GM12878 (cell line): Measurements from ENCODE around the gene TRMT13. TPM values are rescaled to one million over a fixed set of nuclear protein-coding genes. Genes with fewer than 3 reads are reported as not detected.

Experiments used
- ATAC-seq: fragments of 200-7000 bp; cut with Tn5 transposase; 3 replicates; pipeline ENCODE4 v1.9.1; 2020; ENCODE audit warnings: mild to moderate bottlenecking, moderate library complexity
- BruUV-seq: library from RNA; stranded (reverse); fragments of 400-500 nt; replicated peaks from 2 replicates; lab custom pipeline; 2021; lab: Mats Ljungman, UMichigan
- CTCF ChIA-PET: fragments of 300-600 bp; sonication (Branson Sonifier 250); formaldehyde crosslinking; extraction: SDS; loops from one replicate; lab custom pipeline; 2021; ENCODE audit warnings: inconsistent platforms; lab: Yijun Ruan, JAX
- POLR2A ChIA-PET: fragments of 350-600 bp; formaldehyde crosslinking; extraction: SDS; loops from one replicate; lab custom pipeline; 2021; ENCODE audit warnings: inconsistent platforms; lab: Charles Lee
- RAD21 ChIA-PET: fragments of 300-600 bp; sonication (Branson Sonifier 250); formaldehyde crosslinking; loops from one replicate; lab custom pipeline; 2023; ENCODE audit warnings: antibody characterized with exemption; ENCODE audit not compliant: unreplicated experiment; lab: Charles Lee
- SMC1A ChIA-PET: fragments of 300-600 bp; sonication (Branson Sonifier 250); formaldehyde crosslinking; loops from one replicate; lab custom pipeline; 2023; ENCODE audit not compliant: unreplicated experiment, uncharacterized antibody; lab: Charles Lee
- DNase-seq: peaks from one replicate; pipeline ENCODE4 v3.0.0-alpha.2; 2011; ENCODE audit warnings: low read depth, low spot score
- FAIRE-seq: peaks from 3 replicates; lab custom pipeline; 2011; peaks lifted over from hg19 to GRCh38; lab: Jason Lieb, UNC
- H2AFZ ChIP-seq: 2 replicates; pipeline ENCODE4 v1.6.0; 2011; ENCODE audit warnings: low read depth, low read length, control low read depth; ENCODE audit not compliant: control insufficient read depth
- H3K27ac ChIP-seq: 2 replicates; pipeline ENCODE4 v1.5.1; 2011; ENCODE audit warnings: control low read depth; ENCODE audit not compliant: control insufficient read depth, insufficient read depth
- H3K27me3 ChIP-seq, 2 experiments: replicated peaks in 1 of 2; 2 replicates each; pipeline versions ENCODE4 v1.6.0 to v1.6.1; 2011; ENCODE audit warnings: low read length in 1 of 2; ENCODE audit not compliant: control insufficient read depth in 2 of 2, insufficient read depth in 2 of 2
- H3K36me3 ChIP-seq, 2 experiments: 2 replicates each; pipeline ENCODE4 v1.5.1; 2011; ENCODE audit warnings: low read length in 1 of 2; ENCODE audit not compliant: control insufficient read depth in 2 of 2, insufficient read depth in 2 of 2
- H3K4me1 ChIP-seq: 2 replicates; pipeline ENCODE4 v1.6.1; 2011; ENCODE audit warnings: mild to moderate bottlenecking, low read length, moderate library complexity, mixed read lengths; ENCODE audit not compliant: control insufficient read depth, insufficient read depth
- H3K4me2 ChIP-seq: 2 replicates; pipeline ENCODE4 v1.6.0; 2011; ENCODE audit warnings: control low read depth; ENCODE audit not compliant: control insufficient read depth, insufficient read depth
- H3K4me3 ChIP-seq: fragments of 200-600 bp; sonication (generic); 2 replicates; pipeline ENCODE4 v1.5.1; 2016
- H3K79me2 ChIP-seq: 2 replicates; pipeline ENCODE4 v1.6.0; 2011; ENCODE audit warnings: low read length; ENCODE audit not compliant: control insufficient read depth, insufficient read depth
- H3K9ac ChIP-seq: 2 replicates; pipeline ENCODE4 v1.8.0; 2011; ENCODE audit warnings: low read length, control low read depth, mixed read lengths; ENCODE audit not compliant: control insufficient read depth, insufficient read depth
- H3K9me3 ChIP-seq: replicated peaks from 3 replicates; pipeline ENCODE4 v1.5.1; 2011; ENCODE audit warnings: mild to moderate bottlenecking, low read length; ENCODE audit not compliant: control insufficient read depth, insufficient read depth
- H4K20me1 ChIP-seq: 2 replicates; pipeline ENCODE4 v1.6.0; 2011; ENCODE audit not compliant: control insufficient read depth, insufficient read depth
- BHLHE40 ChIP-seq, 2 experiments: fragments of 450-650 bp in 1 of 2; IDR thresholded peaks; 2 replicates each; pipeline ENCODE4 v1.6.1; 2011 to 2017; ENCODE audit warnings: low read depth in 2 of 2, borderline replicate concordance in 1 of 2, improper control_type of control experiment in 1 of 2, low read length in 1 of 2, mild to moderate bottlenecking in 1 of 2
- CHD2 ChIP-seq: IDR thresholded peaks from 2 replicates; pipeline ENCODE4 v1.6.1; 2011; ENCODE audit warnings: low read depth, low read length, improper control_type of control experiment, borderline replicate concordance
- FOXM1 ChIP-seq: IDR thresholded peaks from 2 replicates; pipeline ENCODE4 v1.6.1; 2012; ENCODE audit warnings: low read depth, mild to moderate bottlenecking, inconsistent platforms, low read length, moderate library complexity
- JUND ChIP-seq: IDR thresholded peaks from 2 replicates; pipeline ENCODE4 v1.6.1; 2012; ENCODE audit warnings: low read depth, mild to moderate bottlenecking, low read length, improper control_type of control experiment, moderate library complexity
- KLF5 ChIP-seq: fragments of 450-650 bp; IDR thresholded peaks from 2 replicates; pipeline ENCODE4 v1.6.1; 2014; ENCODE audit warnings: mild to moderate bottlenecking; ENCODE audit not compliant: partially characterized antibody
- MYC ChIP-seq: IDR thresholded peaks from 2 replicates; pipeline ENCODE4 v1.6.1; 2011; ENCODE audit warnings: mild to moderate bottlenecking, low read length, moderate library complexity, inconsistent platforms; ENCODE audit not compliant: insufficient read depth, insufficient replicate concordance, insufficient read length, severe bottlenecking
- PRDM15 ChIP-seq: fragments of 450-650 bp; formaldehyde crosslinking; IDR thresholded peaks from 2 replicates; pipeline ENCODE4 v1.4.0; 2020; ENCODE audit warnings: mild to moderate bottlenecking, moderate library complexity
- RBBP5 ChIP-seq: fragments of 200-600 bp; sonication (generic); conservative IDR thresholded peaks from 2 replicates; pipeline ENCODE4 v1.6.1; 2016
- RCOR1 ChIP-seq: conservative IDR thresholded peaks from 2 replicates; pipeline ENCODE4 v1.6.1; 2012; ENCODE audit warnings: low read depth, low read length, improper control_type of control experiment
- SRF ChIP-seq, 2 experiments: IDR thresholded peaks; 2 replicates each; pipeline ENCODE4 v1.6.1; 2011; ENCODE audit warnings: low read depth in 2 of 2, low read length in 2 of 2, mild to moderate bottlenecking in 1 of 2, moderate library complexity in 1 of 2
- STAT3 ChIP-seq: IDR thresholded peaks from 2 replicates; pipeline ENCODE4 v1.6.1; 2011; ENCODE audit warnings: low read depth, low read length, improper control_type of control experiment
- ZBED1 ChIP-seq: IDR thresholded peaks from 2 replicates; pipeline ENCODE4 v1.6.1; 2016; ENCODE audit warnings: borderline replicate concordance
- ZNF622 ChIP-seq: fragments of 450-650 bp; IDR thresholded peaks from 2 replicates; pipeline ENCODE4 v1.6.1; 2017; ENCODE audit warnings: mild to moderate bottlenecking, inconsistent platforms
- WGBS: methylation state at CpG from one replicate; pipeline ENCODE4 v1.1.6; 2016; ENCODE audit warnings: low lambda C conversion rate; ENCODE audit not compliant: insufficient replicate concordance, insufficient coverage; ENCODE audit errors: missing lambda C conversion rate; 5-methylcytosine and 5-hydroxymethylcytosine counted together
- in situ Hi-C: fragments of 300-500 bp; cut with MboI; formaldehyde crosslinking; loops from 9 replicates; pipeline ENCODE4 v1.14.3; 2018; ENCODE audit warnings: mixed read lengths
- intact Hi-C: fragments of 100-400 bp; cut with micrococcal nuclease; formaldehyde crosslinking; loops from one replicate; pipeline ENCODE4 v1.14.2; 2022; ENCODE audit not compliant: unreplicated experiment
- polyA plus RNA-seq, 11 experiments: library from polyadenylated mRNA; depleted of rRNA in 4 of 11; unstranded in 6 of 11; stranded (reverse) in 5 of 11; fragments of >200 nt; fragmentation: Nextera tagmentation in 4 of 11; fragmentation: Illumina TruSeq in 1 of 11; extraction: Ambion mirVana in 4 of 11; extraction: Trizol in 1 of 11; gene quantifications; 1 replicate in 1 of 11; 2 replicates in 10 of 11; pipeline versions ENCODE4 v1.2.1 to v1.2.3, GENCODE V29; 2011 to 2016; ENCODE audit warnings: inconsistent platforms in 2 of 11, missing spikeins in 2 of 11, low read depth in 1 of 11
- total RNA-seq, 4 experiments: library from RNA; depleted of rRNA in 3 of 4; stranded (reverse); fragments of >200 nt in 3 of 4; fragmentation: Illumina TruSeq in 1 of 4; extraction: Trizol in 1 of 4; gene quantifications; 2 replicates each; pipeline versions ENCODE4 v1.2.1 to v1.2.3, GENCODE V29; 2013 to 2021

Gene TRMT13
- total and polyA plus RNA-seq, 10 of the 15 experiments (the other 5 are each of a cell fraction or from before 2014, with no cell fraction given) = 13.7 to 26.6 (median 21.9) TPM

GRCh38 chr1:100164216-100164615, 31.3 kb downstream of the TRMT13 start (continued):
- no peak for TF ChIP-seq SRF (IDR thresholded peaks at IDR 0.05; ENCODE audit: low read depth in 2 of 2, low read length in 2 of 2)
- TF ChIP-seq, all 136 proteins: peak for 0

GRCh38 chr1:100164702-100165101, 31.7 kb downstream of the TRMT13 start:
- in situ Hi-C loops = no loop called here
- DNase-seq (no peak), FAIRE-seq (no peak), ATAC-seq (no peak)
- RAD21 ChIA-PET = no interaction called here
- Histone ChIP-seq H3K4me2 (no peak overlapping the region), H4K20me1 (no peaks in the 10 kb centered on the region), H3K9me3 (no peaks in the 10 kb centered on the region), H3K79me2 (no peaks in the 10 kb centered on the region), H3K36me3 (no peaks in the 10 kb centered on the region), H3K4me1 (no peaks in the 10 kb centered on the region), H2AFZ (no peak overlapping the region), H3K4me3 (no peak overlapping the region), H3K27me3 (no peaks in the 10 kb centered on the region), H3K27ac (no peak overlapping the region), H3K9ac (no peak overlapping the region)
- BruUV-seq = no TSS peak
- SMC1A ChIA-PET = no interaction called here
- TF ChIP-seq ZNF622 = no peak
- no peak for TF ChIP-seq BHLHE40 (IDR thresholded peaks at IDR 0.05; ENCODE audit: borderline replicate concordance in 1 of 2, low read depth in 2 of 2, low read length in 1 of 2)
- no peak for TF ChIP-seq RBBP5
- TF ChIP-seq STAT3 = no peak
- TF ChIP-seq CHD2 = no peak
- TF ChIP-seq JUND = no peak
- no peak for TF ChIP-seq RCOR1
- no peak for TF ChIP-seq KLF5
- no peak for TF ChIP-seq FOXM1
- TF ChIP-seq MYC = no peak
- TF ChIP-seq PRDM15 = no peak
- no peak for TF ChIP-seq ZBED1
- POLR2A ChIA-PET = no interaction called here
- 50% methylated on average over 5 of the region's 5 CpGs for WGBS
- intact Hi-C loops = no loop called here
- CTCF ChIA-PET = interaction anchor here (1.6 to 1.8 kb wide), 2 partner anchors 11 to 12 kb away, joined by 3 to 4 read pairs; no protein-coding TSS in a partner anchor
